ENCODE results near the gene RCE1. TPM values are rescaled to one million over a fixed set of nuclear protein-coding genes. Genes with fewer than 3 reads are reported as not detected.

Gene RCE1
- total RNA-seq, 1 experiment from 2014 or later = 52.5 TPM

DNA sequence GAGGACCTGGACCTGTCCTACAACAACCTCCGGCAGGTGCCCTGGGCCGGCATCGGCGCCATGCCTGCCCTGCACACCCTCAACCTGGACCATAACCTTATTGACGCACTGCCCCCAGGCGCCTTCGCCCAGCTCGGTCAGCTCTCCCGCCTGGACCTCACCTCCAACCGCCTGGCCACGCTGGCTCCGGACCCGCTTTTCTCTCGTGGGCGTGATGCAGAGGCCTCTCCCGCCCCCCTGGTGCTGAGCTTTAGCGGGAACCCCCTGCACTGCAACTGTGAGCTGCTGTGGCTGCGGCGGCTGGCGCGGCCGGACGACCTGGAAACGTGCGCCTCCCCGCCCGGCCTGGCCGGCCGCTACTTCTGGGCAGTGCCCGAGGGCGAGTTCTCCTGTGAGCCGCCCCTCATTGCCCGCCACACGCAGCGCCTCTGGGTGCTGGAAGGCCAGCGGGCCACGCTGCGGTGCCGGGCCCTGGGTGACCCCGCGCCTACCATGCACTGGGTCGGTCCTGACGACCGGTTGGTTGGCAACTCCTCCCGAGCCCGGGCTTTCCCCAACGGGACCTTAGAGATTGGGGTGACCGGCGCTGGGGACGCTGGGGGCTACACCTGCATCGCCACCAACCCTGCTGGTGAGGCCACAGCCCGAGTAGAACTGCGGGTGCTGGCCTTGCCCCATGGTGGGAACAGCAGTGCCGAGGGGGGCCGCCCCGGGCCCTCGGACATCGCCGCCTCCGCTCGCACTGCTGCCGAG is 15.1 kb downstream of the RCE1 start:
- no peak overlapping the region for H2BK12ac ChIP-seq (ENCODE audit: insufficient read length, low read depth, low read length)
- H3K23me2 ChIP-seq (ENCODE audit: insufficient read length, low read depth, low read length, poor library complexity, severe bottlenecking) = peaks cover 10% of the 10 kb centered on the region
- no peak overlapping the region for H3T11ph ChIP-seq (ENCODE audit: low read length)
- H3K4me3 Mint-ChIP-seq = peak overlapping the region; percentile 78 to 84
- H3K18ac ChIP-seq (ENCODE audit: insufficient read length, low read depth, low read length) = no peak overlapping the region
- no peak overlapping the region for H3K4me2 ChIP-seq (ENCODE audit: insufficient read depth, insufficient read length, low read length)
- no peaks in the 10 kb centered on the region for H3K4me1 ChIP-seq (ENCODE audit: insufficient read depth, low read length)
- no peak overlapping the region for H3K56ac ChIP-seq (ENCODE audit: insufficient read length, low read depth, low read length)
- no peak overlapping the region for H3K14ac ChIP-seq (ENCODE audit: insufficient read depth, low read length)
- H2BK5ac ChIP-seq (ENCODE audit: insufficient read length, low read length) = no peak overlapping the region
- no peaks in the 10 kb centered on the region for H3K79me1 ChIP-seq (ENCODE audit: insufficient read depth, low read depth, low read length, poor library complexity, severe bottlenecking)
- no peaks in the 10 kb centered on the region for H3K79me2 ChIP-seq (ENCODE audit: insufficient read depth, low read length)
- no peak overlapping the region for H4K5ac ChIP-seq (ENCODE audit: insufficient read length, low read depth, low read length)
- H2AFZ ChIP-seq (ENCODE audit: low read length) = no peak overlapping the region
- peaks cover 0 to 10% (median 2%) of the 10 kb centered on the region in 3 experiments; a peak in 3 of 7 replicates for H3K36me3 Mint-ChIP-seq (ENCODE audit: insufficient read depth in 1 of 3, low read depth in 3 of 3)
- no peaks in the 10 kb centered on the region for H3K9me3 Mint-ChIP-seq
- H3K27me3 Mint-ChIP-seq (ENCODE audit: low read depth) = peaks cover 2% of the 10 kb centered on the region
- peaks cover 9% of the 10 kb centered on the region in 2 experiments for H3K4me1 Mint-ChIP-seq
- H2BK120ac ChIP-seq (ENCODE audit: low read depth, low read length, poor library complexity, severe bottlenecking) = no peak overlapping the region
- H2BK20ac ChIP-seq (ENCODE audit: low read depth, low read length, poor library complexity, severe bottlenecking) = no peak overlapping the region
- no peak overlapping the region for H3K4ac ChIP-seq (ENCODE audit: low read depth, low read length)
- H3K23ac ChIP-seq (ENCODE audit: insufficient read length, low read depth, low read length) = no peak overlapping the region
- H4K20me1 ChIP-seq (ENCODE audit: control insufficient read depth, insufficient read depth, insufficient read length) = no peaks in the 10 kb centered on the region
- no peak overlapping the region for H3K27ac Mint-ChIP-seq
- no peak overlapping the region for H2AK5ac ChIP-seq (ENCODE audit: insufficient read length, low read length)
- no peak overlapping the region for H2BK15ac ChIP-seq (ENCODE audit: low read depth, low read length)
- H4K8ac ChIP-seq (replicated peaks; ENCODE audit: insufficient read length, low read depth, low read length) = no peak overlapping the region
- TF ChIP-seq CTCF (conservative IDR thresholded peaks at IDR 0.05) = no peak
- no peak overlapping the region for H4K91ac ChIP-seq (ENCODE audit: insufficient read length, low read depth, low read length)
- no peak overlapping the region for H3K27ac ChIP-seq (ENCODE audit: insufficient read length, low read depth, low read length)
- no peak overlapping the region for H3K9ac ChIP-seq (ENCODE audit: extremely low read depth, insufficient read length, low read length)
- no peak for DNase-seq
- H3K9me3 ChIP-seq (ENCODE audit: control insufficient read depth, low read depth, low read length) = no peaks in the 10 kb centered on the region
- no CpG with 5 or more reads among the region's 62 CpGs for WGBS (ENCODE audit: extremely low coverage, insufficient read length, low lambda C conversion rate)
- H3K27me3 ChIP-seq (ENCODE audit: insufficient read depth, low read length) = no peaks in the 10 kb centered on the region
